ENCODE data around the gene ASXL1. TPM values are rescaled to one million over a fixed set of nuclear protein-coding genes. Genes with fewer than 3 reads are reported as not detected.
A peak's percentile ranks its signal among the peaks of the same experiment; 100 is the strongest.

The ASXL1 gene
- total RNA-seq, 4 donors from 2014 or later, result 69.1 to 116 (median 102) TPM

DNA sequence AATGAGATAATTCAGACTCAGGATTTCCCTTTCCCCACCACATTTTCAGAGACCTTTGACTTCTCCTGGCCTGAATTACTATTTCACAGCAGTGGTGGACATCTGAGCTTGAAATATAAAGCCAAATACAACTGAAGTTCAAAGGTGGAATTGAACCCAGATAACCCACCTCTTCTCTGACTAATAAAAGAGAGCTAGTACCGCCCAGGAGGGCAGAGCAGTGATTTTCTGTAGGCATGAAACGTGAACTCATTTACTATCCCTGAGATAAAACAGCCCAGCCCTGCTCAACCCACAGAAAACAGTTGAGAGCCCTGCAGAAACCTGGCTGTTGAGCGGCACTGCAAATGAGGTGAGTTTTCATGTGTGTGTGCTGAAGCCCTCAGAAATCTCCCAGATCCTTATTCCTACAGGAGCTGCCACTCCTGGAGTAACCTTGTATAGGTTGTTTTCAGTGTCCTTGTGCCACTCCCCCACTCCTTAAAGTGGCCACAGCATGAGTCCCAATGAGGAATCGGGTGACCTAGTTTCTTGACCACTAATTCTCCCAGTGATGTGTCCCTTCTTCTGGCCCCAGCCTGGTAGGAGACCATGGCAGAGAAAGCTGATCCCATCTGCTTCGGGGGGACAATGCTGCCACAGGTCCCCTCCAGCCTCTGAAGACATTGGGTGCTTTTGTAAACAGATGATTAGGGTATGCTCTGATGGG lies 127.8 kb downstream of the ASXL1 start:
- Histone ChIP-seq H3K27ac (peak overlapping the region; percentile 74 to 81), H3K9me3 (no peaks in the 10 kb centered on the region), H3K4me3 (no peak overlapping the region), H3K4me1 (no peaks in the 10 kb centered on the region), H3K27me3 (no peaks in the 10 kb centered on the region), H3K36me3 (no peaks in the 10 kb centered on the region)
- TF ChIP-seq, protein P1, sequence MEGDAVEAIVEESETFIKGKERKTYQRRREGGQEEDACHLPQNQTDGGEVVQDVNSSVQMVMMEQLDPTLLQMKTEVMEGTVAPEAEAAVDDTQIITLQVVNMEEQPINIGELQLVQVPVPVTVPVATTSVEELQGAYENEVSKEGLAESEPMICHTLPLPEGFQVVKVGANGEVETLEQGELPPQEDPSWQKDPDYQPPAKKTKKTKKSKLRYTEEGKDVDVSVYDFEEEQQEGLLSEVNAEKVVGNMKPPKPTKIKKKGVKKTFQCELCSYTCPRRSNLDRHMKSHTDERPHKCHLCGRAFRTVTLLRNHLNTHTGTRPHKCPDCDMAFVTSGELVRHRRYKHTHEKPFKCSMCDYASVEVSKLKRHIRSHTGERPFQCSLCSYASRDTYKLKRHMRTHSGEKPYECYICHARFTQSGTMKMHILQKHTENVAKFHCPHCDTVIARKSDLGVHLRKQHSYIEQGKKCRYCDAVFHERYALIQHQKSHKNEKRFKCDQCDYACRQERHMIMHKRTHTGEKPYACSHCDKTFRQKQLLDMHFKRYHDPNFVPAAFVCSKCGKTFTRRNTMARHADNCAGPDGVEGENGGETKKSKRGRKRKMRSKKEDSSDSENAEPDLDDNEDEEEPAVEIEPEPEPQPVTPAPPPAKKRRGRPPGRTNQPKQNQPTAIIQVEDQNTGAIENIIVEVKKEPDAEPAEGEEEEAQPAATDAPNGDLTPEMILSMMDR (IDR thresholded peaks at IDR 0.05), result no peak
- TF ChIP-seq POLR2A (IDR thresholded peaks at IDR 0.05), result no peak
- intact Hi-C loops (cut with DNase I; ENCODE audit: low total_unique reads), result no loop called here
- no peak for DNase-seq

DNA sequence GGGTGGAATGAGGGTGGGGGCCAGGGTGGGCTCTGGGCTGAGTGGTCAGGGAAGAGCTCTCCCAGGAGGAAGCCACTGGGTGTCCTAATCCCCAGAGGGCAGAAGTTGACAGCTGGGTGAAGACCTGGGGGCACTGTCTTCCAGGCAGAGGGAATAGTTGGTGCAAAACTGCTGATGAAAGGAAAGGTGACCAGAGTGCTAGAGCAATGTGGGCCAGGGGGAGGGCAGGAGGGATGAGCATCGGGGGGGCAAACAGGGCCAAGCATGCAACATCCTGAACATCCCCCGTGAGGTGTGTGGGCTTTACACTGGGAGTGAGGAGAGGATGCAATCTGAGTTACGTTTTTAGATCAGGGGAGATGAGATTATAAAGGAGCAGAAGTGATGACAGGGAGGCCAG lies 129.2 kb downstream of the ASXL1 start:
- no peaks in the 10 kb centered on the region for H3K27me3 ChIP-seq
- H3K4me3 ChIP-seq, result no peak overlapping the region
- H3K27ac ChIP-seq, result no peak overlapping the region
- no peaks in the 10 kb centered on the region for H3K9me3 ChIP-seq
- DNase-seq, result no peak
- TF ChIP-seq, protein P1 (IDR thresholded peaks at IDR 0.05), result no peak
- TF ChIP-seq POLR2A (IDR thresholded peaks at IDR 0.05), result no peak
- intact Hi-C loops (cut with DNase I; ENCODE audit: low total_unique reads), result no loop called here
- no peaks in the 10 kb centered on the region for H3K36me3 ChIP-seq
- H3K4me1 ChIP-seq, result no peaks in the 10 kb centered on the region

DNA sequence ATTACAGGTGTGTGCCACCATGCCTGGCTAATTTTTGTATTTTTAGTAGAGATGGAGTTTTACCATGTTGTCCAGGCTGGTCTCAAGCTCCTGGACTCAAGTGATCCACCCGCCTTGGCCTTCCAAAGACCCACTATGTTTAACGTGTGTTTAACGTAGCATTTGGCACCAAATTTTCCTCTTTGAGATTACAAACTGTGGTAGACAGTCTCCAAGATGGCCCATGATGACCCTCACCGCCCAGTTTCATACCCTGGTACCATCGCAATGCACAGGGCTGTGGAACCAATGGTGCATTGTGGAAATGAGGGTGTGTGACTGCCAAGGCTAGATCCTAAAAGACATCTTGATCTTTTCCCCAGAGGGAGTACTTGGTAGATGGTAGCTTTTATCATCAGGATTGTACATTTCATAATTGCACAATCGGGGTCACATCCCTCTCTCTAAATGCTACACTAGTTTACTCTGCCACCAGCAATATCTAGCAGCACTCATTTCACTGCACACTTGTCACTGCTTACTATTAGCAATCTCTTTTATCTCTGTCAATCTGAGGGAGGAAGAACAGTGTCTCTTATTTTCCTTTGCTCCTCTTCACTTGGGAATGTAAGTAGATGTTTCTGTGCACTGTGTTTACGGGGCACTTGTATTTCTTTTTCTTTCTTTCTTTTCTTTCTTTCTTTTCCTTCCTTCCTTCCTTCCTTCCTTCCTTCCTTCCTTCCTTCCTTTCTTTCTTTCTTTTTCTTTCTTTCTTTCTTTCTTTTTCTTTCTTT lies 130.1 kb downstream of the ASXL1 start:
- intact Hi-C loops (cut with DNase I; ENCODE audit: low total_unique reads), result no loop called here
- H3K4me3 ChIP-seq, result no peak overlapping the region
- TF ChIP-seq POLR2A (IDR thresholded peaks at IDR 0.05), result no peak
- H3K36me3 ChIP-seq, result no peaks in the 10 kb centered on the region
- no peaks in the 10 kb centered on the region for H3K9me3 ChIP-seq
- H3K27ac ChIP-seq, result no peak overlapping the region
- H3K4me1 ChIP-seq, result no peaks in the 10 kb centered on the region
- H3K27me3 ChIP-seq, result no peaks in the 10 kb centered on the region
- no peak for DNase-seq

Other genes with a start within 250 kb of the ASXL1 start
- gene TM9SF4, start 248.6 kb upstream of the ASXL1 start, total RNA-seq, result 10 to 100 TPM; 15.9 to 49.0 (median 28.1) TPM
- 10 to 100 TPM in 1 of 4 donors, 1 to 10 TPM in 3; 2.3 to 15.0 (median 4.9) TPM for gene PLAGL2, start 150.6 kb upstream of the ASXL1 start, total RNA-seq
- gene POFUT1, start 150.5 kb upstream of the ASXL1 start, total RNA-seq, result 10 to 100 TPM; 11.2 to 47.1 (median 23.3) TPM
- gene KIF3B, start 80.7 kb upstream of the ASXL1 start, total RNA-seq, result 10 to 100 TPM in 2 of 4 donors, 1 to 10 TPM in 2; 3.2 to 34.2 (median 16.7) TPM
- gene NOL4L, start 227.0 kb downstream of the ASXL1 start, total RNA-seq, result 10 to 100 TPM in 2 of 4 donors, 1 to 10 TPM in 2; 6.2 to 31.1 (median 9.6) TPM